OCI-LY7 (cell line): ENCODE measurements around the gene ABHD17A.

Experiments used
- CTCF ChIP-seq: fragments of 200-600 bp; sonication (generic); conservative IDR thresholded peaks from 2 replicates; pipeline ENCODE4 v1.5.1; 2014; ENCODE audit warnings: mild to moderate bottlenecking, antibody characterized with exemption, low read length, moderate library complexity, mixed read lengths
- EZH2phosphoT487 ChIP-seq: fragments of 200-600 bp; sonication (generic); IDR thresholded peaks from 2 replicates; pipeline ENCODE4 v1.6.1; 2018; ENCODE audit warnings: low read depth, borderline replicate concordance, mild to moderate bottlenecking, mixed run types, antibody characterized with exemption, low read length, moderate library complexity, mixed read lengths

DNA sequence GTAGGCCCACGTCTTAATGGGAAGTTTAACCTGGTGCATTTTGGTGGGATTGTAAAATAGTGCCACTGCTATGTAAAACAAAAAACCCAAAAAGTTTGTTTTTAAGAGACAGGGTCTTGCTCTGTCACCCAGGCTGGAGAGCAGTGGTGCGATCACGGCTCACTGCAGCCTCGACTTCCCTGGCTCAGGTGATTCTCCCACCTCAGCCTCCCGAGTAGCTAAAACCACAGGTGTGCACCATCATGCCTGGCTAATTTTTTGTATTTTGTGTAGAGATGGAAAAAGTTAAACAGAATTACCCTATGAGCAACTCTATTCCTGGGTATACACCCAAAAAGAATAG, 36.2 kb downstream of the ABHD17A start:
- no peak for TF ChIP-seq CTCF
- TF ChIP-seq EZH2phosphoT487 = no peak
